ENCODE data around the gene PHF11.

The PHF11 gene

DNA sequence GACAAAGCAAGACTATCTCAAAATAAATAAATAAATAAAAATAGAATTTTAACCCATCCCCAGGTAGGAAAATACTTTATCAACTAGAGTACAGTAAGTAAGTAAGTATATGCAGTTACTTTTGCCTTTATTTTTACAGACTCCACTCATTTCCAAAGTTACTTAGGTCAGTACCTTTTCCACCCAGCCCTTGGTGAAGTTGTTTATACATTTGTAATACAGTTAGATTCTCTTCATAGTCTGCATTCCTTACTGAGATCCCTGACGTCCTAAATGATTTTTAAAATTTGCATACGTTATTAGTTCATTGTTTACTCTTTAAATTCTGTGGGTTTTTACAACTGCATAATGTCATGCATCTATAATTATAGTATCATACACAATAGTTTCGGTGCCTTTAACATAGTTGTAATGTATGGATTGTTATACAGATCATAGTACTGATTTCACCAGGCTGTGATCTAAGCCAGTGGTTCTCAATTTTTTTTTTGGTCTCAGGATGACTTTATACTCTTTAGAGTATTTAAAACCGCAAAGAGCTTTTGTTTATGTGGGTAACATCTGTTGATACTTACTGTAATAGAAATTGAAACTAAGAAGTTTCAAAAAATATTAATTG is 41.3 kb upstream of the PHF11 start:
- DNase-seq (ENCODE audit: low read depth), result no peak
- no peak overlapping the region for H3K4me3 ChIP-seq (ENCODE audit: low read length)
- TF ChIP-seq, protein P1, sequence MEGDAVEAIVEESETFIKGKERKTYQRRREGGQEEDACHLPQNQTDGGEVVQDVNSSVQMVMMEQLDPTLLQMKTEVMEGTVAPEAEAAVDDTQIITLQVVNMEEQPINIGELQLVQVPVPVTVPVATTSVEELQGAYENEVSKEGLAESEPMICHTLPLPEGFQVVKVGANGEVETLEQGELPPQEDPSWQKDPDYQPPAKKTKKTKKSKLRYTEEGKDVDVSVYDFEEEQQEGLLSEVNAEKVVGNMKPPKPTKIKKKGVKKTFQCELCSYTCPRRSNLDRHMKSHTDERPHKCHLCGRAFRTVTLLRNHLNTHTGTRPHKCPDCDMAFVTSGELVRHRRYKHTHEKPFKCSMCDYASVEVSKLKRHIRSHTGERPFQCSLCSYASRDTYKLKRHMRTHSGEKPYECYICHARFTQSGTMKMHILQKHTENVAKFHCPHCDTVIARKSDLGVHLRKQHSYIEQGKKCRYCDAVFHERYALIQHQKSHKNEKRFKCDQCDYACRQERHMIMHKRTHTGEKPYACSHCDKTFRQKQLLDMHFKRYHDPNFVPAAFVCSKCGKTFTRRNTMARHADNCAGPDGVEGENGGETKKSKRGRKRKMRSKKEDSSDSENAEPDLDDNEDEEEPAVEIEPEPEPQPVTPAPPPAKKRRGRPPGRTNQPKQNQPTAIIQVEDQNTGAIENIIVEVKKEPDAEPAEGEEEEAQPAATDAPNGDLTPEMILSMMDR (conservative IDR thresholded peaks at IDR 0.05; ENCODE audit: low read depth, low read length), result no peak

DNA sequence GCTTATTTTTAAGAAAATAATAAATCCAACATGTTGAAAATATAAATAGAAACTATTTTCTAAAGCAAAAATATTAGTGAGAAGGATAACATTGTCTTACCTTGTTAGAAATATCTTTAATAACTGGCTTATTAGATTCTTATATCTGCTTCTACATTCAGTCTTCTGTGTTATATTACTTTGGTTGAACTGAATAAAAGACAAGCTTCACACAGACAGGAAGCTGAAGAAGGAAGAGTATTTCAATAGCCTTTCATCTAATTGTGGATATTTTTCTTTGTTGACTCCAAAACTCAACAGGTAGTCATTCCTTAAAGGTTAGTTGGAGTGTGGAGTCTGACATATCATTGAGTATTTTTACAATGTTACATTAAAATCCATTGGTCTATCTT is 40.8 kb upstream of the PHF11 start:
- H3K4me3 ChIP-seq (ENCODE audit: low read length), result no peak overlapping the region
- TF ChIP-seq, protein P1 (conservative IDR thresholded peaks at IDR 0.05; ENCODE audit: low read depth, low read length), result no peak
- no peak for DNase-seq (ENCODE audit: low read depth)

- TF ChIP-seq, protein P1 (conservative IDR thresholded peaks at IDR 0.05; ENCODE audit: low read depth, low read length), result no peak
- H3K4me3 ChIP-seq (ENCODE audit: low read length), result no peak overlapping the region
- no peak for DNase-seq (ENCODE audit: low read depth)
Measured at GRCh38 chr13:49456156-49456555, 39.6 kb upstream of the PHF11 start.

GRCh38 chr13:49457221-49457620 is 38.5 kb upstream of the PHF11 start:
- DNase-seq (ENCODE audit: low read depth), result no peak
- TF ChIP-seq, protein P1 (conservative IDR thresholded peaks at IDR 0.05; ENCODE audit: low read depth, low read length), result no peak

GRCh38 chr13:49459580-49459979 is 36.2 kb upstream of the PHF11 start:
- TF ChIP-seq, protein P1 (conservative IDR thresholded peaks at IDR 0.05; ENCODE audit: low read depth, low read length), result no peak
- DNase-seq (ENCODE audit: low read depth), result no peak
- H3K4me3 ChIP-seq (ENCODE audit: low read length), result no peak overlapping the region

More at GRCh38 chr13:49457221-49457620, 38.5 kb upstream of the PHF11 start:
- no peak overlapping the region for H3K4me3 ChIP-seq (ENCODE audit: low read length)

DNA sequence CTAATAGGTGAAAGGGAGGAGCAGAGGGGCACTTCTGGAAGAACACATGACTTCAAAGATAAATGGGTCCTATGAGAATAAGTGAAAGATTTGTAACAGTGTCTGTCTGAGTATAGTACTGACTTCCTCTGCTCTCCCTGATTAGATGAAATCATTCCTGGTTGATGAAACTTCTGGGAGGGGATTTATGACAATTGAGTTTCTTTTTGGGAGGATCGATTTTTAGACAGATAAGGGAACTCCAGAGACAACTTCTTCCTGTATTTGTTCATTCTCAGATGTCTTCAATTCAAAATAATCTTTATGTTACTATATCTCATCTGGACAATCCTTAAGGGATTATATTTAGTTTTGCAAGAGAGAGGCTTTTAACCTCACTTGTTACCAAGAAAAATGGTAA is 31.7 kb upstream of the PHF11 start:
- H3K4me3 ChIP-seq (ENCODE audit: low read length), result no peak overlapping the region
- DNase-seq (ENCODE audit: low read depth), result no peak
- TF ChIP-seq, protein P1 (conservative IDR thresholded peaks at IDR 0.05; ENCODE audit: low read depth, low read length), result no peak

DNA sequence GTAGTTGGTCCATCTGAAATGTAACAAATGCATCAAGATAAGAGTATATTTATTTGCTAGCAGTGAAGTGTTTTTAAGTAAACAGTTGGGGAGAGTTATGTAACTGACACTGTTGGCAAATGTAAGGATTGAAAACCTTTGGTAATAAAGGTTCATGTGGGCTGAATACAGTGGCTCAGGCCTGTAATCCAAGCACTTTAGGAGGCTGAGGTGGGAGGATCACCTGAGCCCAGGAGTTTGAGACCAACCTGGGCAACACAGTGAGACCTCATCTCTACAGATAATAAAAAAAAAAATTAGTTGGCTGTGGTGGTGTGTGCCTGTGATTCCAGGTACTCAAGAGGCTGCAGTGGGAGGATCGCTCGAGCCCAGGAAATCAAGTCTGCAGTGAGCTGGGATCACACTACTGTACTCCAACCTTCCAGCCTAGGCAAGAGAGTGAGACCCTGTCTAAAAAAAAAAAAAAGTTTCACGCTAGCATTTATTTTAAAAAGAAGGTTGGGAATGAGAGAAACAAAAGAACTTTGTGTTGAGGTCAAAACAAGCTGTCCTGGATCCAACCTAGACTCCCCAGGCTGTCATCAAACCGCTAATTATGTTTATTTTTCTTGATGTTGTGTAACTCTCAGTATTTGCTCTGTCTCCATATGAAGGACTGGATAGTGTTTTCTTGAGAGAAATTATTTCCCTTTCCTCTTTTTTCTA is 31.0 kb upstream of the PHF11 start:
- DNase-seq (ENCODE audit: low read depth), result no peak
- no peak overlapping the region for H3K4me3 ChIP-seq (ENCODE audit: low read length)
- TF ChIP-seq, protein P1 (conservative IDR thresholded peaks at IDR 0.05; ENCODE audit: low read depth, low read length), result no peak

All from retinal pigment epithelial cell (primary cell).